Pancreas (tissue), 10 donors: ENCODE results near the gene FCGR3A. TPM values are rescaled to one million over a fixed set of nuclear protein-coding genes. Genes with fewer than 3 reads are reported as not detected.
"Not testable (repeated sequence)": the region's sequence is repeated elsewhere in the genome, so short reads cannot be mapped to it uniquely, and the experiment has no call there.

Experiments
- ATAC-seq, 4 donors: fragments of 200-7000 bp; cut with Tn5 transposase; one replicate each; pipeline versions ENCODE4 v1.8.0 to v1.9.1; 2020; ENCODE audit warnings: mild to moderate bottlenecking in 4 of 4, moderate library complexity in 4 of 4
- DNase-seq, 6 donors: peaks; one replicate each; pipeline ENCODE4 v3.0.0-alpha.2; 2020
- FAIRE-seq: peaks from 2 replicates; lab custom pipeline; 2012; peaks lifted over from hg19 to GRCh38; lab: Jason Lieb, UNC
- H3K27ac ChIP-seq, 4 donors: fragments of 200-600 bp; sonication (generic); 1 replicate in 3 of 4; 2 replicates in 1 of 4; pipeline versions ENCODE4 v1.5.0 to v1.8.0; 2020
- H3K27me3 ChIP-seq, 4 donors: fragments of 200-600 bp; one replicate each; pipeline ENCODE4 v1.8.0; 2021
- H3K36me3 ChIP-seq, 3 donors: fragments of 200-600 bp; sonication (generic) in 1 of 3; one replicate each; pipeline versions ENCODE4 v1.5.0 to v1.8.0; 2020 to 2021
- H3K4me1 ChIP-seq, 3 donors: fragments of 200-600 bp; one replicate each; pipeline ENCODE4 v1.8.0; 2021
- H3K4me3 ChIP-seq, 4 donors: fragments of 200-600 bp; sonication (generic) in 2 of 4; one replicate each; pipeline versions ENCODE4 v1.5.0 to v1.8.0; 2020 to 2021
- H3K9me3 ChIP-seq, 4 donors: fragments of 200-600 bp; one replicate each; pipeline ENCODE4 v1.8.0; 2021
- whole genome bisulfite sequencing, 2 donors: extraction: QIAGEN DNeasy Blood & Tissue Kit; methylation state at CpG; one replicate each; pipeline ENCODE4 v1.1.7; 2013; 5-methylcytosine and 5-hydroxymethylcytosine counted together
- intact Hi-C, 3 donors: fragments of 100-400 bp; cut with DNase I; formaldehyde crosslinking; loops; one replicate each; pipeline versions ENCODE4 v1.11.1 to v1.14.2; 2022
- polyA plus RNA-seq, 2 donors: library from polyadenylated mRNA; stranded (reverse); fragments of 200-250 nt; gene quantifications; one replicate each; pipeline ENCODE4 v1.2.3, GENCODE V29; 2013
- total RNA-seq, 6 donors: library from RNA; stranded (reverse); fragmentation: NEBNext Ultra II Directional in 4 of 6; extraction: Animal tissue kit (Norgen Biotek cat#: 25700) in 4 of 6; gene quantifications; one replicate each; pipeline versions ENCODE4 v1.2.1 to v1.2.4, GENCODE V29; 2021 to 2023
- donor health status: healthy with polysubstance abuse.
- donor health status: DM: no; HTN: no; CAD: no; lungs with moderate emphysema.
- donor health status: DM: no; HTN: no; CAD: no.
- donor health status: control.
- donor health status: control.
- donor health status: Bipolar disorder and iron deficiency.
- donor health status: DM: yes; HTN: yes; CAD: no.
- donor health status: DM: no; HTN: no; CAD: no.
- donor health status: DM: no; HTN: no; CAD: no.
- donor health status: DM: yes; HTN: yes; CAD: no.

Gene FCGR3A
- total and polyA plus RNA-seq, 8 donors = 2.0 to 23.1 (median 3.2) TPM

- FAIRE-seq, H3K36me3 ChIP-seq, H3K27me3 ChIP-seq, ATAC-seq, intact Hi-C loops, H3K4me1 ChIP-seq, H3K9me3 ChIP-seq, H3K4me3 ChIP-seq, H3K27ac ChIP-seq: not testable (repeated sequence)
- DNase-seq = peak in 2 of 6 donors; percentile 58 to 65
- 8 to 9% methylated on average over 3 of the region's 3 CpGs for WGBS, 2 donors
Observed at GRCh38 chr1:161528550-161528949, 21.1 kb downstream of the FCGR3A start.

- not testable (repeated sequence) for FAIRE-seq
Observed at GRCh38 chr1:161525918-161526317, 23.7 kb downstream of the FCGR3A start.

GRCh38 chr1:161525321-161525720 is 24.3 kb downstream of the FCGR3A start:
- peak in 1 of 6 donors; percentile 53 for DNase-seq
- not testable (repeated sequence) for FAIRE-seq

More at GRCh38 chr1:161525918-161526317, 23.7 kb downstream of the FCGR3A start:
- H3K27ac ChIP-seq, H3K36me3 ChIP-seq, intact Hi-C loops, ATAC-seq, H3K4me3 ChIP-seq, DNase-seq, H3K27me3 ChIP-seq, H3K4me1 ChIP-seq, H3K9me3 ChIP-seq: not testable (repeated sequence)
- WGBS, 2 donors = 77 to 86% methylated on average over 7 of the region's 7 CpGs

GRCh38 chr1:161524742-161525291 is 24.8 kb downstream of the FCGR3A start:
- peak in 4 of 6 donors; percentile 33 to 68 (median 52) for DNase-seq
- intact Hi-C loops, FAIRE-seq: not testable (repeated sequence)

More at GRCh38 chr1:161525321-161525720, 24.3 kb downstream of the FCGR3A start:
- WGBS, 2 donors = 49 to 53% methylated on average over 12 to 17 of the region's 23 CpGs
- H3K27me3 ChIP-seq, H3K36me3 ChIP-seq, H3K9me3 ChIP-seq, H3K27ac ChIP-seq, intact Hi-C loops, H3K4me1 ChIP-seq: not testable (repeated sequence)
- ATAC-seq = peak in 2 of 4 donors; percentile 3 to 6
- H3K4me3 ChIP-seq = peak overlapping the region in 2 of 4 donors; percentile 47 to 70

GRCh38 chr1:161523817-161524741 is 25.5 kb downstream of the FCGR3A start, which contains the start of gene HSPA6:
Gene HSPA6, plus strand, starts transcription at chr1:161524540. Its CDS starts 119 bp downstream, at chr1:161524659.
- FAIRE-seq = not testable (repeated sequence)
- 0% methylated on average over 58 to 63 of the region's 72 CpGs for WGBS, 2 donors
- peak; percentile 80 to 88 (median 84) for ATAC-seq

More at GRCh38 chr1:161524742-161525291, 24.8 kb downstream of the FCGR3A start:
- 5 to 12% methylated on average over 33 to 44 of the region's 55 CpGs for WGBS, 2 donors
- peak overlapping the region in 3 of 4 donors; percentile 18 to 70 (median 47) for H3K4me3 ChIP-seq
- peak overlapping the region in 1 of 4 donors; percentile 41 for H3K27ac ChIP-seq
- H3K27me3 ChIP-seq, H3K4me1 ChIP-seq, H3K36me3 ChIP-seq, H3K9me3 ChIP-seq: not testable (repeated sequence)
- ATAC-seq = peak; percentile 61 to 74 (median 68)

GRCh38 chr1:161523041-161523816 is 26.4 kb downstream of the FCGR3A start:
- DNase-seq, H3K4me1 ChIP-seq, H3K36me3 ChIP-seq, intact Hi-C loops, FAIRE-seq, H3K4me3 ChIP-seq, H3K9me3 ChIP-seq, H3K27me3 ChIP-seq: not testable (repeated sequence)
- peak overlapping the region in 1 of 4 donors; percentile 90 for H3K27ac ChIP-seq
- WGBS, 2 donors = 75 to 86% methylated on average over 19 to 20 of the region's 20 CpGs
- peak; percentile 1 to 11 (median 2) for ATAC-seq

More at GRCh38 chr1:161523817-161524741, 25.5 kb downstream of the FCGR3A start, which contains the start of gene HSPA6:
- H3K36me3 ChIP-seq, intact Hi-C loops, H3K27me3 ChIP-seq, H3K9me3 ChIP-seq, H3K4me1 ChIP-seq: not testable (repeated sequence)
- peak within 1 kb of the TSS; percentile 37 to 70 (median 52) for H3K4me3 ChIP-seq
- H3K27ac ChIP-seq = peak within 1 kb of the TSS; percentile 34 to 91 (median 76)
- DNase-seq = peak; percentile 49 to 87 (median 76)

- H3K9me3 ChIP-seq, intact Hi-C loops, H3K4me3 ChIP-seq, DNase-seq, H3K4me1 ChIP-seq, H3K36me3 ChIP-seq, H3K27me3 ChIP-seq: not testable (repeated sequence)
- H3K27ac ChIP-seq = peak overlapping the region in 2 of 4 donors; percentile 42 to 44
- peak; percentile 35 to 67 (median 56) for ATAC-seq
- WGBS, 2 donors = 26 to 47% methylated on average over 1 of the region's 1 CpG
- peak; percentile 41 for FAIRE-seq
Observed at GRCh38 chr1:161513953-161514352, 35.7 kb downstream of the FCGR3A start.

GRCh38 chr1:161513448-161513780 is 36.2 kb downstream of the FCGR3A start:
- H3K9me3 ChIP-seq, H3K4me3 ChIP-seq, H3K36me3 ChIP-seq, intact Hi-C loops, H3K4me1 ChIP-seq, FAIRE-seq, H3K27me3 ChIP-seq, DNase-seq: not testable (repeated sequence)
- peak in 2 of 4 donors; percentile 9 to 12 for ATAC-seq
- 70 to 80% methylated on average over 1 of the region's 1 CpG for WGBS, 2 donors
- H3K27ac ChIP-seq = peak overlapping the region in 2 of 4 donors; percentile 42 to 44

- H3K27ac ChIP-seq, H3K4me3 ChIP-seq, H3K27me3 ChIP-seq, intact Hi-C loops, H3K9me3 ChIP-seq, H3K4me1 ChIP-seq, H3K36me3 ChIP-seq, FAIRE-seq, DNase-seq: not testable (repeated sequence)
- WGBS, 2 donors = 82 to 84% methylated on average over 5 to 6 of the region's 6 CpGs
- peak in 1 of 4 donors; percentile 12 for ATAC-seq
Observed at GRCh38 chr1:161512636-161513447, 36.8 kb downstream of the FCGR3A start.
